ENCODE measurements around the gene POT1.

POT1 gene

DNA sequence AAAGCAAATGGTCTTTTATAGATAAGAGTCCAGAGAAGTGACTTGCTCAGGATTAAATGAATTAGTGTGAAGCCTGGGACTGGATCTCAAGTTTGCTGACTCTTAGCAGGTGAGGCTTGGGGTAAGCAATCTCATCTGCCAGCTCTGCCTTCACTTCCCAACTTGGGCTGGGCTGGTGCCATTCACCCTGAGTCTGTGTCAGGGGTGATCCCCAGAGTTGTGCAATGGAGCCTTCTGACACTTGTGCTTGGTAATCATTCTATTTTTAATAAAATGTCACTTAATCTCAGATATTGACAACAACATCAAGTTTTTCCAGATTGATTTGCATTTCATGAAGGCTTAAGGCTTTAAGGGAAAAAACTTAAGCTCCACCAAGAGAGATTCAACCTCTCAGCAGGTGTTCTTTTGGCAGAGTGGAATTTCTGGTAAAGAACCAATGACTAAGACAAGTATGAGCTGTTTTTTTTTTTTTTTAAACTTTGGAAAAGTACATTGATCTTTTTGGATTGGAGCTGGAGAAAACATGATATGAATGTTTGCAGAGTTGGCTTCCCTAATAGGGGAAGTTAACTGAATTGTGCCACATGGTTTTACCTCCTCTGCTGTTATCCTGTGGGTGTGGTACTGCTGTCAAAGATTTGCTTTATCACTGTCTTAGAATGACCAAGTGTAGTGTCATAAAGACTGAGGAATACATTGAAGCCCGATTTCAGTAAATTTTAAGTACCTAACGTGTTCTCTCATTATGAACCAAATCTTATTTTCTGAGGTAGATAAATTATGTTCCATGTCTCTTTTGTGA is 115.4 kb downstream of the POT1 start:
- H3K9ac ChIP-seq (ENCODE audit: low read depth in 1 of 2, low read length in 2 of 2) = no peak overlapping the region
- H3K27me3 ChIP-seq (ENCODE audit: control insufficient read depth in 1 of 2, insufficient read depth in 2 of 2, low read length in 2 of 2) = no peaks in the 10 kb centered on the region
- H3K4me1 ChIP-seq (ENCODE audit: control insufficient read depth in 1 of 2, insufficient read depth in 2 of 2, low read length in 2 of 2) = no peaks in the 10 kb centered on the region
- no peak overlapping the region for H3K27ac ChIP-seq (ENCODE audit: low read depth, low read length)
- H3K9me3 ChIP-seq (ENCODE audit: control insufficient read depth in 1 of 2, low read length in 2 of 2) = no peaks in the 10 kb centered on the region
- no peaks in the 10 kb centered on the region for H3K36me3 ChIP-seq (ENCODE audit: control insufficient read depth in 1 of 2, insufficient read depth in 2 of 2, low read length in 2 of 2)
- no peak overlapping the region for H3K4me3 ChIP-seq (ENCODE audit: low read depth in 1 of 2, low read length in 2 of 2)

GRCh38 chr7:124812764-124813163 is 116.9 kb downstream of the POT1 start:
- Histone ChIP-seq H3K36me3 (ENCODE audit: control insufficient read depth in 1 of 2, insufficient read depth in 2 of 2, low read length in 2 of 2) (no peaks in the 10 kb centered on the region), H3K27ac (ENCODE audit: low read depth, low read length) (no peak overlapping the region), H3K27me3 (ENCODE audit: control insufficient read depth in 1 of 2, insufficient read depth in 2 of 2, low read length in 2 of 2) (no peaks in the 10 kb centered on the region), H3K9me3 (ENCODE audit: control insufficient read depth in 1 of 2, low read length in 2 of 2) (no peaks in the 10 kb centered on the region), H3K4me1 (ENCODE audit: control insufficient read depth in 1 of 2, insufficient read depth in 2 of 2, low read length in 2 of 2) (no peaks in the 10 kb centered on the region), H3K9ac (ENCODE audit: low read depth in 1 of 2, low read length in 2 of 2) (no peak overlapping the region), H3K4me3 (ENCODE audit: low read depth in 1 of 2, low read length in 2 of 2) (no peak overlapping the region)

GRCh38 chr7:124811341-124811740 is 118.3 kb downstream of the POT1 start:
- Histone ChIP-seq H3K4me1 (ENCODE audit: control insufficient read depth in 1 of 2, insufficient read depth in 2 of 2, low read length in 2 of 2) (no peaks in the 10 kb centered on the region), H3K27me3 (ENCODE audit: control insufficient read depth in 1 of 2, insufficient read depth in 2 of 2, low read length in 2 of 2) (no peaks in the 10 kb centered on the region), H3K9ac (ENCODE audit: low read depth in 1 of 2, low read length in 2 of 2) (no peak overlapping the region)

GRCh38 chr7:124810605-124811004 is 119.0 kb downstream of the POT1 start:
- Histone ChIP-seq H3K4me1 (ENCODE audit: control insufficient read depth in 1 of 2, insufficient read depth in 2 of 2, low read length in 2 of 2) (no peaks in the 10 kb centered on the region), H3K9ac (ENCODE audit: low read depth in 1 of 2, low read length in 2 of 2) (no peak overlapping the region), H3K4me3 (ENCODE audit: low read depth in 1 of 2, low read length in 2 of 2) (no peak overlapping the region), H3K9me3 (ENCODE audit: control insufficient read depth in 1 of 2, low read length in 2 of 2) (no peaks in the 10 kb centered on the region), H3K36me3 (ENCODE audit: control insufficient read depth in 1 of 2, insufficient read depth in 2 of 2, low read length in 2 of 2) (no peaks in the 10 kb centered on the region), H3K27ac (ENCODE audit: low read depth, low read length) (no peak overlapping the region), H3K27me3 (ENCODE audit: control insufficient read depth in 1 of 2, insufficient read depth in 2 of 2, low read length in 2 of 2) (no peaks in the 10 kb centered on the region)

More at GRCh38 chr7:124811341-124811740, 118.3 kb downstream of the POT1 start:
- Histone ChIP-seq H3K9me3 (ENCODE audit: control insufficient read depth in 1 of 2, low read length in 2 of 2) (no peaks in the 10 kb centered on the region), H3K4me3 (ENCODE audit: low read depth in 1 of 2, low read length in 2 of 2) (no peak overlapping the region), H3K27ac (ENCODE audit: low read depth, low read length) (no peak overlapping the region), H3K36me3 (ENCODE audit: control insufficient read depth in 1 of 2, insufficient read depth in 2 of 2, low read length in 2 of 2) (no peaks in the 10 kb centered on the region)

- H3K9ac ChIP-seq (ENCODE audit: low read depth in 1 of 2, low read length in 2 of 2) = no peak overlapping the region
- no peak overlapping the region for H3K27ac ChIP-seq (ENCODE audit: low read depth, low read length)
- no peak overlapping the region for H3K4me3 ChIP-seq (ENCODE audit: low read depth in 1 of 2, low read length in 2 of 2)
- no peaks in the 10 kb centered on the region for H3K4me1 ChIP-seq (ENCODE audit: control insufficient read depth in 1 of 2, insufficient read depth in 2 of 2, low read length in 2 of 2)
- no peaks in the 10 kb centered on the region for H3K27me3 ChIP-seq (ENCODE audit: control insufficient read depth in 1 of 2, insufficient read depth in 2 of 2, low read length in 2 of 2)
- H3K9me3 ChIP-seq (ENCODE audit: control insufficient read depth in 1 of 2, low read length in 2 of 2) = no peaks in the 10 kb centered on the region
- H3K36me3 ChIP-seq (ENCODE audit: control insufficient read depth in 1 of 2, insufficient read depth in 2 of 2, low read length in 2 of 2) = no peaks in the 10 kb centered on the region
Measured at GRCh38 chr7:124808206-124808605, 121.4 kb downstream of the POT1 start.

- Histone ChIP-seq H3K4me3 (ENCODE audit: low read depth in 1 of 2, low read length in 2 of 2) (no peak overlapping the region), H3K4me1 (ENCODE audit: control insufficient read depth in 1 of 2, insufficient read depth in 2 of 2, low read length in 2 of 2) (no peaks in the 10 kb centered on the region), H3K9ac (ENCODE audit: low read depth in 1 of 2, low read length in 2 of 2) (no peak overlapping the region), H3K27me3 (ENCODE audit: control insufficient read depth in 1 of 2, insufficient read depth in 2 of 2, low read length in 2 of 2) (no peaks in the 10 kb centered on the region), H3K9me3 (ENCODE audit: control insufficient read depth in 1 of 2, low read length in 2 of 2) (no peaks in the 10 kb centered on the region), H3K27ac (ENCODE audit: low read depth, low read length) (no peak overlapping the region), H3K36me3 (ENCODE audit: control insufficient read depth in 1 of 2, insufficient read depth in 2 of 2, low read length in 2 of 2) (no peaks in the 10 kb centered on the region)
Measured at GRCh38 chr7:124801330-124801895, 128.2 kb downstream of the POT1 start.

GRCh38 chr7:124800386-124800785 is 129.2 kb downstream of the POT1 start:
- no peaks in the 10 kb centered on the region for H3K4me1 ChIP-seq (ENCODE audit: control insufficient read depth in 1 of 2, insufficient read depth in 2 of 2, low read length in 2 of 2)
- H3K9me3 ChIP-seq (ENCODE audit: control insufficient read depth in 1 of 2, low read length in 2 of 2) = no peaks in the 10 kb centered on the region
- H3K4me3 ChIP-seq (ENCODE audit: low read depth in 1 of 2, low read length in 2 of 2) = no peak overlapping the region

GRCh38 chr7:124799448-124799847 is 130.2 kb downstream of the POT1 start:
- no peak overlapping the region for H3K27ac ChIP-seq (ENCODE audit: low read depth, low read length)
- H3K4me1 ChIP-seq (ENCODE audit: control insufficient read depth in 1 of 2, insufficient read depth in 2 of 2, low read length in 2 of 2) = no peaks in the 10 kb centered on the region
- H3K36me3 ChIP-seq (ENCODE audit: control insufficient read depth in 1 of 2, insufficient read depth in 2 of 2, low read length in 2 of 2) = no peaks in the 10 kb centered on the region
- H3K9me3 ChIP-seq (ENCODE audit: control insufficient read depth in 1 of 2, low read length in 2 of 2) = no peaks in the 10 kb centered on the region
- H3K9ac ChIP-seq (ENCODE audit: low read depth in 1 of 2, low read length in 2 of 2) = no peak overlapping the region
- no peak overlapping the region for H3K4me3 ChIP-seq (ENCODE audit: low read depth in 1 of 2, low read length in 2 of 2)
- H3K27me3 ChIP-seq (ENCODE audit: control insufficient read depth in 1 of 2, insufficient read depth in 2 of 2, low read length in 2 of 2) = no peaks in the 10 kb centered on the region

More at GRCh38 chr7:124800386-124800785, 129.2 kb downstream of the POT1 start:
- no peaks in the 10 kb centered on the region for H3K36me3 ChIP-seq (ENCODE audit: control insufficient read depth in 1 of 2, insufficient read depth in 2 of 2, low read length in 2 of 2)
- no peaks in the 10 kb centered on the region for H3K27me3 ChIP-seq (ENCODE audit: control insufficient read depth in 1 of 2, insufficient read depth in 2 of 2, low read length in 2 of 2)
- H3K9ac ChIP-seq (ENCODE audit: low read depth in 1 of 2, low read length in 2 of 2) = no peak overlapping the region
- no peak overlapping the region for H3K27ac ChIP-seq (ENCODE audit: low read depth, low read length)

DNA sequence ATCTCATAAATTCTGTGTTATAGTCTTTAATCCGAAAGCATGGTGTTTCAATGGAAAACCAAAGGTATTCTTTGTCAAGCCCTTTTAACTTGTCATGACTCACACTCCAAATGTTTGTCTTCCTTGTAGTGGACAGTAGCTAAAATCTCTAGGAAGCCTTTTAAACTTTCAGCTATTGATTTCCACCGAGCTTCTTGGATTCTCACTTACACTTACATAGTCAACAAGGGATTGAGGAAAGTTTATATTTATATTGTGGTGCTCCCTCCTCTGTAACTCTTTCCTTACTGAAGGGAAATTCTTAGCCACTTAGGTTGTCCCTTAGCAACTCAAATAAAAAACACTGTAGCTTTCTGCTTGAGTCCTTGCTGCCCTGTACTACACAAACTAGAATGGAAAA is 132.9 kb downstream of the POT1 start:
- Histone ChIP-seq H3K27ac (ENCODE audit: low read depth, low read length) (no peak overlapping the region), H3K36me3 (ENCODE audit: control insufficient read depth in 1 of 2, insufficient read depth in 2 of 2, low read length in 2 of 2) (no peaks in the 10 kb centered on the region), H3K4me1 (ENCODE audit: control insufficient read depth in 1 of 2, insufficient read depth in 2 of 2, low read length in 2 of 2) (no peaks in the 10 kb centered on the region), H3K4me3 (ENCODE audit: low read depth in 1 of 2, low read length in 2 of 2) (no peak overlapping the region), H3K9ac (ENCODE audit: low read depth in 1 of 2, low read length in 2 of 2) (no peak overlapping the region), H3K27me3 (ENCODE audit: control insufficient read depth in 1 of 2, insufficient read depth in 2 of 2, low read length in 2 of 2) (no peaks in the 10 kb centered on the region), H3K9me3 (ENCODE audit: control insufficient read depth in 1 of 2, low read length in 2 of 2) (no peaks in the 10 kb centered on the region)

DNA sequence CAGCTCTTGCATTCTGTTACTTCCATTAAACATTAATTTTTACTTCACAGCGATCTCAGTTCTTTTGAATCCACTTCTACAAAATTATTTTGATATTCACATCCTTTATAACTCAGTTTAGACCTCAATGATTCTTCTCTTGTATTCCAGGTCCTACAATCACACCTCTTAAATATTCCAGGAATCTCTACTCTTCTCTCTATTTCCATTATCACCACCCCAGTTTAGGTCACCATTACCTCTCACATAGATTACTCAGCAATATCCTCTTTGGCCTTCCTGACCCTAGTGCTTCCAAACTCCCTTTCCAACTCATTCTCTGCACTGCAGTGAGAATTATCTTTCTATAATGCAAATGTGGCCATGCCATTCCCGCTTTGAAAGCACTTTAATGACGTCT is 136.9 kb downstream of the POT1 start:
- H3K27ac ChIP-seq (ENCODE audit: low read depth, low read length) = no peak overlapping the region
- no peaks in the 10 kb centered on the region for H3K36me3 ChIP-seq (ENCODE audit: control insufficient read depth in 1 of 2, insufficient read depth in 2 of 2, low read length in 2 of 2)
- no peak overlapping the region for H3K9ac ChIP-seq (ENCODE audit: low read depth in 1 of 2, low read length in 2 of 2)
- H3K4me3 ChIP-seq (ENCODE audit: low read depth in 1 of 2, low read length in 2 of 2) = no peak overlapping the region
- no peaks in the 10 kb centered on the region for H3K4me1 ChIP-seq (ENCODE audit: control insufficient read depth in 1 of 2, insufficient read depth in 2 of 2, low read length in 2 of 2)
- H3K9me3 ChIP-seq (ENCODE audit: control insufficient read depth in 1 of 2, low read length in 2 of 2) = no peaks in the 10 kb centered on the region
- no peaks in the 10 kb centered on the region for H3K27me3 ChIP-seq (ENCODE audit: control insufficient read depth in 1 of 2, insufficient read depth in 2 of 2, low read length in 2 of 2)

All from duodenal mucosa (tissue), 2 donors.